Fibroblast of villous mesenchyme (primary cell): ENCODE data around the gene FRMD6. TPM values are rescaled to one million over a fixed set of nuclear protein-coding genes. Genes with fewer than 3 reads are reported as not detected.

ENCODE experiments used
- DNase-seq: peaks from one replicate; pipeline ENCODE4 v3.0.0-alpha.2; 2010; ENCODE audit warnings: low read depth
- H3K4me3 ChIP-seq: 2 replicates; pipeline ENCODE4 v1.5.1; 2011; ENCODE audit warnings: low read depth, mild to moderate bottlenecking, low read length
- CTCF ChIP-seq: IDR thresholded peaks from 2 replicates; pipeline ENCODE4 v1.5.1; 2012; ENCODE audit warnings: low read depth, mild to moderate bottlenecking, low read length; ENCODE audit not compliant: insufficient read depth
- total RNA-seq: library from RNA; depleted of rRNA; stranded (reverse); fragments of >200 nt; gene quantifications from 2 replicates; pipeline ENCODE4 v1.2.3, GENCODE V29; 2012

The FRMD6 gene
- total RNA-seq, 1 donor: 524 TPM

DNA sequence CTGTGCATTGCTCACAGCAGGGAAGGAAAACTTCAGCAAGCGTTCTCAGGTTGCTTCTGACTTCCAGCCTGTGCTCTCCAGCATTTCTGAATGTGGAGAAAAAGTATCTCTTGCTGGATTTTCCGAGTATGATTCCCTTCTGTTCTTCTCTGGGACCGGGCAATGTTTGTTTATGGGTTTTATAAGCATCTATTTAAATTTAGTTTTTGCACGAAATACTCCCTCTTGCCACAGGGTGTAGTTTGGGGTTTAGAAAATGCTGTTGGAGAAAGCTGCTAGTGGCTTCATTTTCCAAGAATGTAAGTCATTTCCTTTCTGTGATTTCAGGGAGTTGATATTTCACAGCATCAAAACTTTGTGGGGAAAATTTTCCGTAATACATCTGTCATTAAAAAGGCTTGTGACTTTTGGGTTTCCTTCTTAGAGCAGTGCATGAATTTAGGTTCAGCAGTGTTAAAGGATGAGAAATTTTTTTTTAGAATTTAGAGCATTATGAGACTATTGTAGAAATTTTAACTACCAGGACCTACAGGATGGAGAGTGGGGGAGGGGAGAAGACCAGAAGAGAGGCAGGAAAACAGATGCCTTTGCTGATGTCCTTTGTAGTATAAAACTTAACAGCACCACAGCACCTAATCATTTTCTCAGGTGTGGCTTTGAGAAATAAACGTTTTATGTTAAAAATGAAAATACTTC, 1.5 kb downstream of the FRMD6 start:
- DNase-seq: peak; percentile 81
- H3K4me3 ChIP-seq: peak overlapping the region; percentile 98
- peak; percentile 34 for TF ChIP-seq CTCF

GRCh38 chr14:51653775-51654532, 2.2 kb downstream of the FRMD6 start:
- TF ChIP-seq CTCF: no peak
- DNase-seq: no peak
- peak overlapping the region; percentile 98 for H3K4me3 ChIP-seq

- peak overlapping the region; percentile 98 for H3K4me3 ChIP-seq
- no peak for TF ChIP-seq CTCF
- DNase-seq: no peak
Measured at GRCh38 chr14:51654533-51654845, 2.8 kb downstream of the FRMD6 start.

GRCh38 chr14:51657762-51658161, 6.1 kb downstream of the FRMD6 start:
- no peak for DNase-seq
- peak overlapping the region; percentile 98 for H3K4me3 ChIP-seq
- no peak for TF ChIP-seq CTCF

DNA sequence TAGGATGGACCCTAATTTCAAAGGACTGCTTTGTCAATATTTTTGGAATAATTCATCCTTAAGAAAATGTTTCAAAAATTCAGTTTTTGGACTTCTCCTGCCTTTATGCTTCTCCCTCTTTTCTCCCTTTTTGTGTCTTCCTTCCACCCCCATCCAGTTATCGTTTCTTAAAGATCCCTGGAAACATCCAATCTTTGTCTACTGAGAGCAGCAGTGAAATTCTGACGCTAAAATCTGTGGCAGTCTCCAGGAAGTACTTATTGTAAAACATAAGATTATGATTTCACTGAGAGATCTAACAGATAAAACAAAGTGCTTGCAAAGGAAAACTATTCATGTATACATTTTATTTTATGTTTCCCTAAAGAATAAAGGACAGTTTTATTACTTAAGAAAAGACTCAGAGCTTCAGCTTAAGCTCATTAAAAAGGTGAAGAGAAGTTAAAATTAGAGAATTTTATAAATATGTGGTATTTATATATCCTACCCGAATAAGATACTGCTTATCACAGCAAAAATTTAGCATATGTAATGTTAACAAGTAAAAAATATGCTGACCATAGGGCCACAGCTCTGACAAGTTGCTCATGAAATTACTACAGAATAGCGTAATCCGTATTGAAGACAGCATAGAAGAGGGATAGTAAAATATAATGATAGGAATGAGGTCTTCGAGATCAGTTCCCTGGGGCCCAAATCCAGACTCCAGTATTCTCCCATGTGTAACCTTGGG, 6.9 kb downstream of the FRMD6 start:
- H3K4me3 ChIP-seq: peak overlapping the region; percentile 98
- DNase-seq: no peak
- TF ChIP-seq CTCF: no peak

- TF ChIP-seq CTCF: no peak
- DNase-seq: no peak
- H3K4me3 ChIP-seq: no peak overlapping the region
Measured at GRCh38 chr14:51660741-51661140, 9.0 kb downstream of the FRMD6 start.
